ENCODE measurements around the gene ARHGAP10.

GRCh38 chr4:147822128-147822527 lies 90.2 kb downstream of the ARHGAP10 start:
- no peak for TF ChIP-seq CTCF (IDR thresholded peaks at IDR 0.05)
- TF ChIP-seq POLR2A (IDR thresholded peaks at IDR 0.05) = no peak
- peak; percentile 83 for TF ChIP-seq POLR2AphosphoS5 (IDR thresholded peaks at IDR 0.05)

All from gastroesophageal sphincter (tissue), 3 donors.